Dermis blood vessel endothelial cell (primary cell): ENCODE data around the gene MARCHF10. TPM values are rescaled to one million over a fixed set of nuclear protein-coding genes. Genes with fewer than 3 reads are reported as not detected.
A peak's percentile ranks its signal among the peaks of the same experiment; 100 is the strongest.

ENCODE experiments used
- DNase-seq: peaks from one replicate; pipeline ENCODE4 v3.0.0; 2010
- total RNA-seq: library from RNA; depleted of rRNA; stranded (reverse); fragments of >200 nt; gene quantifications from 2 replicates; pipeline ENCODE4 v1.2.3, GENCODE V29; 2014

Gene MARCHF10
- total RNA-seq, 1 donor from 2014 or later = not detected

GRCh38 chr17:62655656-62656055 is 152.5 kb downstream of the MARCHF10 start:
- no peak for DNase-seq

GRCh38 chr17:62653826-62654761 is 154.0 kb downstream of the MARCHF10 start:
- DNase-seq = no peak

- peak; percentile 29 for DNase-seq
Measured at GRCh38 chr17:62653002-62653825, 154.9 kb downstream of the MARCHF10 start.

- peak; percentile 73 for DNase-seq
Measured at GRCh38 chr17:62652251-62653001, 155.7 kb downstream of the MARCHF10 start.

Other genes with a start within 250 kb of the MARCHF10 start
- 10.8 and 10.9 TPM in 2 replicates for gene MRC2, start 180.6 kb downstream of the MARCHF10 start, total RNA-seq
- 36.9 and 50.9 TPM in 2 replicates for gene TANC2, start 157.9 kb upstream of the MARCHF10 start, total RNA-seq